K562 (cell line): ENCODE data around the gene CATSPER3. TPM values are rescaled to one million over a fixed set of nuclear protein-coding genes. Genes with fewer than 3 reads are reported as not detected.
A peak's percentile ranks its signal among the peaks of the same experiment; 100 is the strongest.

Source experiments
- CBX8 ChIP-seq: fragments of 200-600 bp; sonication (generic); IDR thresholded peaks from 2 replicates; pipeline ENCODE4 v1.6.1; 2012; ENCODE audit warnings: borderline replicate concordance, mixed run types, low read depth, mild to moderate bottlenecking, moderate library complexity, mixed read lengths, low read length, control low read depth, inconsistent platforms; ENCODE audit not compliant: poor library complexity, severe bottlenecking; ENCODE audit errors: extremely low read depth
- KLF1 ChIP-seq: fragments of 450-650 bp; IDR thresholded peaks from 2 replicates; pipeline ENCODE4 v1.6.1; 2016; ENCODE audit warnings: missing genetic modification characterization, missing compliant biosample characterization
- NCOA1 ChIP-seq: fragments of 450-650 bp; IDR thresholded peaks from 2 replicates; pipeline ENCODE4 v1.6.1; 2016; ENCODE audit warnings: low read depth
- NFRKB ChIP-seq: fragments of 450-650 bp; IDR thresholded peaks from 2 replicates; pipeline ENCODE4 v1.6.1; 2016; ENCODE audit warnings: low read depth
- POLR2G ChIP-seq: fragments of 200-400 bp; formaldehyde crosslinking; IDR thresholded peaks from 2 replicates; pipeline ENCODE4 v1.6.1; 2017; ENCODE audit warnings: low read depth, mild to moderate bottlenecking, antibody characterized with exemption, low read length, moderate library complexity
- XRCC4 ChIP-seq: IDR thresholded peaks from one replicate; pipeline ENCODE4 v1.6.1; 2011; ENCODE audit not compliant: insufficient read depth, insufficient read length; ENCODE audit errors: extremely low read depth
- ZNF444 ChIP-seq: fragments of 250-450 bp; sonication (Bioruptor Pico); IDR thresholded peaks from 2 replicates; pipeline ENCODE4 v1.4.0; 2020; ENCODE audit warnings: mild to moderate bottlenecking, moderate library complexity
- polyA plus RNA-seq, 8 experiments: library from polyadenylated mRNA; depleted of rRNA in 4 of 8; stranded (reverse) in 5 of 8; unstranded in 3 of 8; fragments of >200 nt; fragmentation: Nextera tagmentation in 2 of 8; fragmentation: Illumina TruSeq in 1 of 8; extraction: Ambion mirVana in 2 of 8; extraction: Trizol in 1 of 8; gene quantifications; 2 replicates each; pipeline versions ENCODE4 v1.2.1 to v1.2.3, GENCODE V29; 2011 to 2014; ENCODE audit warnings: inconsistent platforms in 1 of 8, missing spikeins in 1 of 8
- total RNA-seq, 7 experiments: library from RNA; depleted of rRNA in 6 of 7; stranded (reverse); fragments of >200 nt in 6 of 7; fragmentation: Illumina TruSeq in 2 of 7; extraction: Trizol in 2 of 7; gene quantifications; 2 replicates each; pipeline versions ENCODE4 v1.2.1 to v1.2.3, GENCODE V29; 2011 to 2021; ENCODE audit warnings: low replicate concordance in 1 of 7
- TF ChIP-seq, protein P1 (sequence below): sonication (generic); formaldehyde crosslinking; IDR thresholded peaks from 2 replicates; pipeline ENCODE4 v1.8.0; 2023; ENCODE audit warnings: mild to moderate bottlenecking, missing genetic modification reagents
- TF ChIP-seq, protein P2 (sequence below): fragments of 450-650 bp; IDR thresholded peaks from 2 replicates; pipeline ENCODE4 v1.6.1; 2016
- TF ChIP-seq, protein P3 (sequence below): fragments of 250-450 bp; sonication (Bioruptor Pico); IDR thresholded peaks from 2 replicates; pipeline ENCODE4 v1.8.0; 2021; ENCODE audit warnings: mild to moderate bottlenecking, moderate library complexity
- TF ChIP-seq, protein P4 (sequence below): fragments of 250-450 bp; sonication (Bioruptor Pico); IDR thresholded peaks from 2 replicates; pipeline ENCODE4 v1.6.1; 2021; ENCODE audit warnings: mild to moderate bottlenecking

The CATSPER3 gene
- total and polyA plus RNA-seq, 9 of the 15 experiments (the other 6 are each of a cell fraction or from before 2014, with no cell fraction given), result 0.14 to 1.5 (median 0.49) TPM

DNA sequence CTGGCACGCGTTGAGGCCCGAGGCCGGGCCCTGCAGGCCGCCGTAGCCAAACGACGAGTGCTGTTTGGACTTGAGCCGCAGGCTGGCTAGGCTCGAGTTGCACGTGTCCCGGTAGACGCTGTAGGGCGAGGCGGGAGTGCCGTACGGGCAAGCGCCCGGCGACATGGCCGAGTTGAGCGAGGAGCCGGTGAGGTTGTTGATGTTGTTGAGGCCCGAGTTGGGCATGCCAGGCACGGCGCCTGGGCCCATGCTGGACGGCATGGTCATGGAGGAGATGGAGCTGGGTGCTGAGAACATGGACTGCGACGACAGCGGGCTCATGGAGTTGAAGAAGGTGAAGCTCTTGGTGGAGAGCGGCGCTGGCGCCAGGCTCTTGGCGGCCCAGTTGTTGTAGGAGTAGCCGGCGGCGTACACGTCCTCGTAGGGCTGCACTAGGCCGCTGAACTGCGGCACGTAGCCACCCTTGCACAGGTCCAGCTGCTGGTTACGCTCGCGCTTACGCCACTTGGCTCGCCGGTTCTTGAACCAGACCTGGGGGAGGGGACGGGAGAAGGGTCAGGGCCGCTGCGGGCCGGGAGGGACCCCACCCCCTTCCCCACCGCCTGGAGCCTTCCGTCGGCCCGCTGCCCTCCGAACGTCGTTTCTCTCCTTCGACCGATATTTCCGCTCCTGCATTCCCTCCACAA, 61.2 kb downstream of the CATSPER3 start (continued):
- TF ChIP-seq, protein P1, sequence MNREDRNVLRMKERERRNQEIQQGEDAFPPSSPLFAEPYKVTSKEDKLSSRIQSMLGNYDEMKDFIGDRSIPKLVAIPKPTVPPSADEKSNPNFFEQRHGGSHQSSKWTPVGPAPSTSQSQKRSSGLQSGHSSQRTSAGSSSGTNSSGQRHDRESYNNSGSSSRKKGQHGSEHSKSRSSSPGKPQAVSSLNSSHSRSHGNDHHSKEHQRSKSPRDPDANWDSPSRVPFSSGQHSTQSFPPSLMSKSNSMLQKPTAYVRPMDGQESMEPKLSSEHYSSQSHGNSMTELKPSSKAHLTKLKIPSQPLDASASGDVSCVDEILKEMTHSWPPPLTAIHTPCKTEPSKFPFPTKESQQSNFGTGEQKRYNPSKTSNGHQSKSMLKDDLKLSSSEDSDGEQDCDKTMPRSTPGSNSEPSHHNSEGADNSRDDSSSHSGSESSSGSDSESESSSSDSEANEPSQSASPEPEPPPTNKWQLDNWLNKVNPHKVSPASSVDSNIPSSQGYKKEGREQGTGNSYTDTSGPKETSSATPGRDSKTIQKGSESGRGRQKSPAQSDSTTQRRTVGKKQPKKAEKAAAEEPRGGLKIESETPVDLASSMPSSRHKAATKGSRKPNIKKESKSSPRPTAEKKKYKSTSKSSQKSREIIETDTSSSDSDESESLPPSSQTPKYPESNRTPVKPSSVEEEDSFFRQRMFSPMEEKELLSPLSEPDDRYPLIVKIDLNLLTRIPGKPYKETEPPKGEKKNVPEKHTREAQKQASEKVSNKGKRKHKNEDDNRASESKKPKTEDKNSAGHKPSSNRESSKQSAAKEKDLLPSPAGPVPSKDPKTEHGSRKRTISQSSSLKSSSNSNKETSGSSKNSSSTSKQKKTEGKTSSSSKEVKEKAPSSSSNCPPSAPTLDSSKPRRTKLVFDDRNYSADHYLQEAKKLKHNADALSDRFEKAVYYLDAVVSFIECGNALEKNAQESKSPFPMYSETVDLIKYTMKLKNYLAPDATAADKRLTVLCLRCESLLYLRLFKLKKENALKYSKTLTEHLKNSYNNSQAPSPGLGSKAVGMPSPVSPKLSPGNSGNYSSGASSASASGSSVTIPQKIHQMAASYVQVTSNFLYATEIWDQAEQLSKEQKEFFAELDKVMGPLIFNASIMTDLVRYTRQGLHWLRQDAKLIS (CRISPR knock-in tag), result no peak
- no peak for TF ChIP-seq ZNF444 (CRISPR knock-in tag)
- TF ChIP-seq POLR2G, result peak; percentile 63
- TF ChIP-seq, protein P2, sequence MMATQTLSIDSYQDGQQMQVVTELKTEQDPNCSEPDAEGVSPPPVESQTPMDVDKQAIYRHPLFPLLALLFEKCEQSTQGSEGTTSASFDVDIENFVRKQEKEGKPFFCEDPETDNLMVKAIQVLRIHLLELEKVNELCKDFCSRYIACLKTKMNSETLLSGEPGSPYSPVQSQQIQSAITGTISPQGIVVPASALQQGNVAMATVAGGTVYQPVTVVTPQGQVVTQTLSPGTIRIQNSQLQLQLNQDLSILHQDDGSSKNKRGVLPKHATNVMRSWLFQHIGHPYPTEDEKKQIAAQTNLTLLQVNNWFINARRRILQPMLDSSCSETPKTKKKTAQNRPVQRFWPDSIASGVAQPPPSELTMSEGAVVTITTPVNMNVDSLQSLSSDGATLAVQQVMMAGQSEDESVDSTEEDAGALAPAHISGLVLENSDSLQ, result no peak
- TF ChIP-seq NCOA1, result no peak
- no peak for TF ChIP-seq XRCC4
- TF ChIP-seq, protein P3, sequence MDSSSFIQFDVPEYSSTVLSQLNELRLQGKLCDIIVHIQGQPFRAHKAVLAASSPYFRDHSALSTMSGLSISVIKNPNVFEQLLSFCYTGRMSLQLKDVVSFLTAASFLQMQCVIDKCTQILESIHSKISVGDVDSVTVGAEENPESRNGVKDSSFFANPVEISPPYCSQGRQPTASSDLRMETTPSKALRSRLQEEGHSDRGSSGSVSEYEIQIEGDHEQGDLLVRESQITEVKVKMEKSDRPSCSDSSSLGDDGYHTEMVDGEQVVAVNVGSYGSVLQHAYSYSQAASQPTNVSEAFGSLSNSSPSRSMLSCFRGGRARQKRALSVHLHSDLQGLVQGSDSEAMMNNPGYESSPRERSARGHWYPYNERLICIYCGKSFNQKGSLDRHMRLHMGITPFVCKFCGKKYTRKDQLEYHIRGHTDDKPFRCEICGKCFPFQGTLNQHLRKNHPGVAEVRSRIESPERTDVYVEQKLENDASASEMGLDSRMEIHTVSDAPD (CRISPR knock-in tag), result no peak
- TF ChIP-seq NFRKB, result no peak
- no peak for TF ChIP-seq KLF1 (tag)
- TF ChIP-seq, protein P4, sequence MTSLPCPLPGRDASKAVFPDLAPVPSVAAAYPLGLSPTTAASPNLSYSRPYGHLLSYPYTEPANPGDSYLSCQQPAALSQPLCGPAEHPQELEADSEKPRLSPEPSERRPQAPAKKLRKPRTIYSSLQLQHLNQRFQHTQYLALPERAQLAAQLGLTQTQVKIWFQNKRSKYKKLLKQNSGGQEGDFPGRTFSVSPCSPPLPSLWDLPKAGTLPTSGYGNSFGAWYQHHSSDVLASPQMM, result no peak
- no peak for TF ChIP-seq CBX8
- TF ChIP-seq, all 486 proteins: peak for 9
